AG08395 (cell line): ENCODE results near the gene OR2J3.
"Not testable (repeated sequence)": the region's sequence is repeated elsewhere in the genome, so short reads cannot be mapped to it uniquely, and the experiment has no call there.

Source experiments
- DNase-seq: peaks from one replicate; pipeline ENCODE4 v3.0.0; 2012; ENCODE audit warnings: mixed read lengths, low spot score

The OR2J3 gene

DNA sequence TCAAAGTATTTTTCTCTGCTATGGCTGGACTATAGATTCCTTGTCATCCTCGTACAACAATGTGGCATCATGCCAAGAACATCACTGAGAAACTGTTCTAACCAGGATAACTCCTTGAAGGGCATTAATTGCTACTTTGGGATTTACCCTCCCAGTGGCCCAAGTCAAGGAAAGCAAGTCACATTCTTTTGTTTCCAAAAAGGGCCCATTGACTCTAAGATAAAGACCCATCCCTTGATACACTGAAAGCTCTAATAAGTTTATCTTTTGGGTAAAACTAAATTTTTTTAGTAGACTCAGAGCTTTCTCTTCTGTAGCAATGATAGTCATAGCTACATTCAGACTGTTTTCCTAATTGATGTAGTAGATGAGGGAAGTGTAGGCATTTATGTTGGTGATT, at the start of gene OR2J3:
TSS of gene OR2J3 (plus strand) at position 301 of the 400 bp plus-strand sequence. CDS start 3,833 bp downstream, outside the sequence.
- DNase-seq = no peak

DNA sequence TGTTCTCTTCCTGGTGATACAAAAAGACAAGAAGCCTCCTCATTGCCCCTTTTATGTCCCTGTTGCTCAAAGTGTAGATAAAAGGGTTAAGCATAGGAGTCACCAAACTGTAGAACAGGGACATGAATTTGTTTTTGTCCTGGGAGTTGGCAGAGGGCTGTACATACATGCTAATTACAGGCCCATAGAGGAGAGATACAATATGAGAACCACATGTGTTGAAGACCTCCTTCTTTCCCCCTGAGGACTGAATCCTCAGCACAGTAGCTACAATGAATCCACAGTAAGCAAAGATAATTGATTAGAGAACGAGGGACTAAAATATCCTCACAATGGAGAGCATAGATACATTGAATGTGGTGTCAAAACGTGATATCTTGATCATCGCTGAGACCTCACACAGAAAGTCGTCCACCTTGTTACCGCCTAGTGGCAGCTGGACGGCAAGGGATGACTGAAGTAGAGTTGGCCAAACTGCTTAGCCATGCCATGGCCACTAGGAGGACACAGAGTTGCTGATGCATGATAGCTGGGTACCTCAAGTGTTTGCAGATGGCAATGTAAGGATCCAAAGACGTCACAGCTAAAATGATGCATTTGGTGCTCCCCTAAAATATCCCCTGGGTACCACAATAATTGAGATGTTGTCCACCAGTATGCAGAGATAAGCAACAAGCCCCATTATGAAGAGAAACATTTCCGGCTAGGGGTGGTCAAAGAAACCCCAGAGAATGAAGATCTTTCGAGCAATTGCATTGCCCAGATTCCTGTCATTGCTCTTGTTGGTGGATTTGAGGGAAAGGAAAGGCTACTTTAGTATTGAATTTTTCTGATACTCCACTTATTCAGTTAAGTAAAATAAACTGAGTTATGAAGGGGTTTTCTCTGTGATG, 35.8 kb upstream of the OR2J3 start:
- no peak for DNase-seq

DNA sequence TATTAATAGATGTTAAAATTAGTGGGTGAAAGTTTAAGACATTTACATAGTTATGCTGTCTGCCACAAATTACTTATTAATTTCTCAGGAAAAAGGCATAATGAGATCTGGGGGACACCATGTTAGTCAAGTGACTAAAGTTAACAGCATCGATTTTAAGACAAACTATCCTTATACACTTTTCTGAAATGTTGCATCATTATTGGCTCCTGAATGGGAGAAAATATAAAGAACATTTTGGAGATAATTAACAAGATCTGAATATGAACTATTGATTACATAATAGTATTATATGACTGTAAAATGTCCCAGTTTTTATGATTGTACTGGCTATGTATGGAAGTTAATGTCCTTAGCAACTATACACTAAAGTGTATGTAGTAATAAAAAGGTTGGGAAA, 28.7 kb upstream of the OR2J3 start:
- no peak for DNase-seq

DNA sequence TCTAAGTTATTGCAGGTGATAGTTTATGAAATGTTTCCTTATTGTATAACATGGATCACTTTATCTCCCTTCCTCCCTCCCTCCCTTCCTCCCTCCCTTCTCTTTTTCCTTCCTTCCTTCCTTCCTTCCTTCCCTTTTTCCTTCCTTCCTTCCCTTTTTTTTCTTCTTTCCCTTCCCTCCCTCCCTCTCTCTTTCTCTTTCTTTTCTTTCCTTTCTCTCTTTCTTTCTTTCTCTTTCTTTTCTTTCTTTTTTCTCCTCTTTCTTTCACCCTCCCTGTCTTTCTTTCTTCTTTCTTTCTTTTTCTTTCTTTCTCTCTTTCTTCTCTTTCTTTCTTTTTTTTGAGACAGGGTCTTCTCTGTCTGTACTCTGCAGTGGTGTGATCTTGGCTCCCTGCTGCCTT, 26.5 kb upstream of the OR2J3 start:
- no peak for DNase-seq

DNA sequence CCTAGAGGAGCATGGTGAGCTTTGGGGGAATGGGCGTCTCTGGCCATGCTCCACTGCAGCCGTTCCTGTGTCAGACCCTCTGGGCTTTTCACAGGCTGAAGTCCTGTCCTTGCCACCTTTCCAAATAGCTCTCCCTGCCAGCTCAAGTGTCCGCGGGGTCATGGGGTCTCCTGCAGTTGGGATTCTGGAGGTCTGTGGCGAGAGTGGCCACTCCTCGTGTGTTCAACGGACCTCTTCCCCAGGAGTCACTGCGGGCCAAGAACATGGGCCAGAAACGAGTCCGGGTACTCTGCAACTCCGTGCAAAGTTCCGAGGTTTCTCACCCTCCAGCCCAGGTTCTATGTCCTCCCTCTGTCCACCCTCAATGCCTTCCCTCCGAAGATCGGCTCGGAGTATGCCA, 25.4 kb upstream of the OR2J3 start:
- no peak for DNase-seq

DNA sequence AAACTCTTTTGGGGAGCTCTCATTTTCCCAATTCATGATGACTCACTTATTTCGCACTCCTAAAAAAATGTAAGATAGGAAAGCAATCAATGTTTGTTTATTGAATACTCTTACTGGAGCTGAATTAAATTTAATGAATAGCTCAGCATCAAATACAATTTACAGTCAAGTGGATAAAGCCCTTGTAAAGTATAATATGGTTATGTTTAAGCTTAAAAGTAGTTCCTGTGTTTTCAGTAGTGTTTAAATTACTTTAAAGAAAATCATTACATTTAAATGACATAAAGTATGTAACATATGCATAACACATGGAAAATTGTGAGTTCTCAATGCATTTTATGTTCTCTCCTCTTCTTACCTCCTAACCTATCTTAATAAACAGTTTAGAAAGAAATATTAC, 20.6 kb upstream of the OR2J3 start, which contains the start of gene OR2B3:
TSS of gene OR2B3 (minus strand) at position 101 of the 400 bp plus-strand sequence. CDS start at position 36, 65 bp downstream.
- no peak for DNase-seq

DNA sequence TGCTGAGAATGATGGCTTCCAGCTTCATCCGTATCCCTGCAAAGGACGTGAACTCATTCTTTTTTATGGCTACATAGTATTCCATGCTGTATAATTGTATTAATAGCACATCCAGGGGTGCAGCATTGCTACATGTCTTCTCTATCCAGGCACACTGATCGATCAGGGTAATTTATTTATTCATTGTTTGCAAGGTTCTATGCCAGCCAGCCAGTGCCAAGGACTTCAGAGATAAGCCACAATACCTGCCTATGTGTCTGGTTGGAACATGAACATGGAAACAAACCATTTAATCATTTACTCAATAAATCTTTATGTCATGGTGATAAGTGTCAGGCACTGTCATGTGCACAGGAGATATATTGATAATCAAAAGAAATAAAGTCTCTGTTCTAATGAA, 14.9 kb upstream of the OR2J3 start:
- DNase-seq = no peak

DNA sequence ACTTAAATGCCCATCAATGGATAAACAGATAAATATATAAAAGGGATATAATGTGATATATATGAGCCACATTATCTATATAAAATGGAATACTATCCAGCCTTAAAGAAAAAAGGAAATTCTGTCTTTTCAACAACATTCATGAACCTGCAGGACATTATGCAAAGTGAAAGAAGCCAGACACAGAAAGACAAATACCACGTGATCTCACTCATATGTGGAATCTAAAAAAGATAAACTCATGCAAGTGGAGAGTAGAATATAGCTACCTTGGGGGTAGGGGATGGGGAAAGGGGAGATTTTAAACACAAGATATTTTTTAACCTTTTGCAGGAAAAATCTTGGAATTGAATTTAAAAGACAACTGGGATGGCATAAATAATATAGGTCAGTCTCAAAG, 10.1 kb upstream of the OR2J3 start:
- DNase-seq = no peak

DNA sequence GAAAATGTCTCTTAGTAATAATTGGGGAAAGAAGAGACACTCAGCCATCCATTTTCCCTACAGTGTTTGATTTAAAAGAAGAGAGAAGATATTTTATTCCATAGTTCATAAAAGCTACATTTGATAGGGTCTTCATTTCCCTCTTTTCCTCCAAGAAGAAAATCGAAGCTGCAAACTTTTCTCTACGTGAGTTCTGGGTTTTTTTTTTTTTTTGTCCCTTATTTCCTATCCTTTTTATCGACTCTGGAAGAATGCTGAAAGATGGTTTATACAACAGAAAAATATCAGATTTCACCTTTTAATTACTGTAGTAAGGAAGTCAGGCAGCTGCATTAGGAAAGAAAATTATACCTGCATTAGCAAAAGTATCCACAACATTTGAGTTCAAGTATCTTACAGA, 8.7 kb upstream of the OR2J3 start, which contains the start of gene OR2J1:
TSS of gene OR2J1 (plus strand) at position 301 of the 400 bp plus-strand sequence. CDS start 1,453 bp downstream, outside the sequence.
- DNase-seq = no peak

DNA sequence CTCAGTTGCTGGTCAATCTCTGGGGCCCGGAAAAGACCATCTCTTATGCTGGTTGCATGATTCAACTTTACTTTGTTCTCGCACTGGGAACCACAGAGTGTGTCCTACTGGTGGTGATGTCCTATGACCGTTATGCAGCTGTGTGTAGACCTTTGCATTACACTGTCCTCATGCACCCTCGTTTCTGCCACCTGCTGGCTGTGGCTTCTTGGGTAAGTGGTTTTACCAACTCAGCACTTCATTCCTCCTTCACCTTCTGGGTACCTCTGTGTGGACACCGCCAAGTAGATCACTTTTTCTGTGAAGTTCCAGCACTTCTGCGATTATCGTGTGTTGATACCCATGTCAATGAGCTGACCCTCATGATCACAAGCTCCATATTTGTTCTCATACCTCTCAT, 4.3 kb downstream of the OR2J3 start:
- no peak for DNase-seq

DNA sequence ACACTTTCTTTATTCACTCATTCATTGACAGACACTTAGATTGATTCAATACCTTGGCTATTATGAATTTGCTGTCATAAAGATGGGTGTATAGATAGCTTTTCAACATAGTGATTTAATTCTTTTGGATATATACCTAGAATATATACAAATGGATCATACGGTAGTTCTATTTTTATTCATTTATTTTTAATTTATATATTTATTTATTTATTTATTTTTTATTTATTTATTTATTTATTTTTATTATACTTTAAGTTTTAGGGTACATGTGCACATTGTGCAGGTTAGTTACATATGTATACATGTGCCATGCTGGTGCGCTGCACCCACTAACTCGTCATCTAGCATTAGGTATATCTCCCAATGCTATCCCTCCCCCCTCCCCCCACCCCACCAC, 7.1 kb downstream of the OR2J3 start:
- not testable (repeated sequence) for DNase-seq

DNA sequence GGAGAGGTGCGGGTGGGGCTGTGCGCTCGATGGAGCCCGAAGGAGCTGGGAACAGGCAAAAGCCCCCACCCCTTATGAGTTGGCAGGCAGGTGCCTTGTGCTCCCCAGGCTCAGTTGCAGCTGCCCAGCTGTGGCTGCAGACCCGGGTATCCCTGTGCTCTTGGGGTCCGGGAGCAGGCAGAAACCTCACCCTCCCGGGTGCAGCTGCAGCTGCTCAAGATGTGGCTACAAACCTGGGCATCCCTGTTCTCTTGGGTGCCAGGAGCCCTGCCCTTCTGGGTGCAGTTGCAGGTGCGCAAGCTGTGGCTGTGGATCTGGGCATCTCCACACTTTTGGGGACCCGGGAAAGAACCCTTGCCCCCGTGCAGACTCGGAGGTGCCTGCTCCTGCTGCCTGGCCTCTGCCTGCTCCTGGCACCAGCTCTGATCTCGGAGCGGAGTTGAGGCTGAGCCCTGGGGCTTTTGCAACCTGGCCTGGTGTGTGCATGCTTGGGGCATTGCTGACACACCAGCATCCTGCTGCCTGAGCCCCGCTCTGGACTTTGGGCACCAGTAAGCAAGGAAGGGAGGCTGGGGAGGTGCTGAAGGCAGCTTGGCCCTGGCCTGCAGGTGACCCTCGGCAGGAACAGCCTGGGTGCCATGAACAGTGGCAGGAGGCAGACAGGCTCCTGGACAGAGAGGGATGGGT, 21.6 kb downstream of the OR2J3 start:
- no peak for DNase-seq

DNA sequence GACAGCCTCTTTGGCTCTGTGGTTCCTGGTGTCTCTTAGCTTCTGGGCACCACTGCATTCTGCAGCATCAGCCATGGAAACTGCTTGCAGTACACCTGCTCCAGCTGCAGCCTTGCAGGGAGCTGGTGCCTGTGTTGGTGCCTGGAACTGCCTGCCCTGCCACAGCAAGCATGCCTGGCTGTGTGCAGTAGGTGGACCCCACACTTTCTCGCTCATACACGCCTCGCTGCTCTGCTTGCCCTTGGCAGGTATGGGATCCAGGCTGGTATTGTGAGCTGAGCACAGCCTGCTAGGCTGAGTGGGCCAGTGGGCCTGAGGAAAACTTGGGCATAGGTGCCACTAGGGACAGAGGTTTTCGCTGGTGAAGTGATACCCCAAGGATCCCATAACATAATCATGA, 22.8 kb downstream of the OR2J3 start:
- no peak for DNase-seq

DNA sequence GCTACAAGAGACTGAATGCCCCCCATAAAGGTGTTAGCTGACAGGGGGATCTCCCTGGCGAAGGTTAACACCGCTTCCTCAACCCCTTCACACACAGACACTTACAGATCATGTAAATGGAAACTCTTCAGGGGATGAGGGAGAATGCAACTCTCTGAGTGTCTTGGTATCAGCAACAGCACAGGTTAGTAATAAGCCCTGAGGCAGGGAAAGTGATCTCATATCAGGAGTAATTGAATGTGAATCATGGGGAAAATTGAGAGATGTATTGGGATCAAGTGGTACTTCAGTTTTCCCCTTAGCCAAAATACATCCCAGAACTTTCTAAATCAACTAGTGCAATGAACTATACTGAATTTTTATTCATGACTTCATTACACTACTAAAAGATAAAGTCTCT, 23.8 kb downstream of the OR2J3 start:
- DNase-seq = no peak

DNA sequence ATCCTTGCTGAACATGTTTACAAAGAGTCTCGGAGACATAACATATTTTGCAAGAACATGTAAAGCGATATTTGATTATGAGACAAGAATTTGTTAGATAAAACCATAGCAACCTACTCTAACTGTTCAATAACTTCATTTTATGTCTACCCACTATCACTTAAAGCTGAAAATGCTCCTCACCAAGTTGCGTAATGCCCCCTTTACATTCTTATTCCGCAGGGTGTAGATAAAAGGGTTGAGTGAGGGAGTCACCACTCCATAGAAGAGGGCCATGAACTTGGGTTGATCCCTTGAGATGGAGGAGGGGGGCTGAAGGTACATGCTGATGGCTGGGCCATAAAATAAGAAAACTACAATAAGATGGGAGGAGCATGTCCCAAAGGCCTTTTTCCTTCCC, 29.9 kb downstream of the OR2J3 start:
- DNase-seq = no peak

DNA sequence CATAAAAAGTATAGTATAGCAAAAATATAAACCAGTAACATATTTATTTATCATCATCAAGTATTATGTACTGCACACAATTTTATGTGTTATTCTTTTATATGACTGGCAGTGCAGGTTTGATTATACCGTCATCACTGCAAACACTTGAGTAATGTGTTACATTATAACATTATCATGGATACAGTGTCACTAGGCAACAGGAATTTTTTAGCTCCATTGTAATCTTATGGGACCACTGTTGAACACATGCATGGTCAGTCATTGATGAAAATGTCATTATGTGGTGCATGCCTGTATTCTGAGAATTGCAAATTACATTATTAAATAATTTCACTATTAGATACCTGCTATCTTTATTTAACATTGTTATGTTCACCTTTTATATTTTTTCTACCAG, 33.7 kb downstream of the OR2J3 start:
- no peak for DNase-seq

DNA sequence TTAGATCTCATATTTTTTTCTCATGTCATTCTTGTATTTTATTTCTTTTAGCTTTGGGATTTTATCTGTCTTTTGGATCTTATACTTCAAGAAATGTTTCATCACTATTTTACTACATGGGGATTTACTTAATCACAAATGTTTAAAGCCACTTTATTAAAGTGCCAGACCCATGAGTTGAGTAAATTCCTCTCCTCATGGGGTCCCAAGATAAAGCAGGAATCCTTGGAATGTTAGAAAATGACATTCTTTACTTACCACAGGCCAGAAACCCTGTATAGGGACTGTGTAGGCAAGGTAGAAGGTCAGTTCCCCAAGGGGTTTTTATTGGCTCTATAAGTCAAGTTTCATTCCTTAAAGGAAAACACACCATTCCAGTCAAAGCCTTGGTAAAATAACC, 34.5 kb downstream of the OR2J3 start:
- DNase-seq = no peak

DNA sequence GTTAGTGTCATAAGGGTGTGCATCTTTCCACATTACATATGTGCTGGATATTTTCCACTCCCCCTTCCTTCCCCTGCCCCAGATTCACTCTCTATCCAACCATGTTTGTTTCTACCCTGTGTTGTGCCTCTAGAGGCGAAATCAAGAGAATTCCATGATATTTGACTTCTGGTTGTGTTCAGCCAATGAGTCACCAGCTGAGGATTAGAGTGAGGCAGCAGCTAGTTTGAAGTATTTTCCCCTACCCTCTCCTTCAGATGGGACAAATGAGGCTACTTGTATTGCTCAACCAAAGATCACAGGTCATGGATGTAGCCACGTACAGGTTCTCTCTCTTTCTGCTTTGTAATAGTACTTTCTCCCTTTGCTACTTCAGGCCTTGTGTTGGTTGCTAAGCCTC, 38.3 kb downstream of the OR2J3 start:
- DNase-seq = no peak

DNA sequence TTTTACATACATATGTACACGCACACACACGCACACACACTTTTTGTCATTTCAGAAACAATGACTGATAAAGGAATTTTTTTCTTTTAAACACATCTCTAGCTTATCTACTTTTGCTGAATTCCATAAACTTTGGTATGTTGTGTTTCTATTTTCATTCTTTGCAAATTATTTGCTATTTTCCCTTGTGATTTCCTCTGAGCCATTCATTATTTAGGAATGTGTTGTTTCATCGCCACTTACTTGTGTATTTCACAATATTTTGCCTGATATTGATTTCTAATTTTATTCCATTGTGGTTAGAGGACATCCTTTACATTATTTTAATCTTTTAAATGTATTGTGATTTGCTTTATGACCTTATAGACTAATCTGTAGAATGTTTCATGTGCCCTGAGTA, 39.2 kb downstream of the OR2J3 start:
- no peak for DNase-seq

DNA sequence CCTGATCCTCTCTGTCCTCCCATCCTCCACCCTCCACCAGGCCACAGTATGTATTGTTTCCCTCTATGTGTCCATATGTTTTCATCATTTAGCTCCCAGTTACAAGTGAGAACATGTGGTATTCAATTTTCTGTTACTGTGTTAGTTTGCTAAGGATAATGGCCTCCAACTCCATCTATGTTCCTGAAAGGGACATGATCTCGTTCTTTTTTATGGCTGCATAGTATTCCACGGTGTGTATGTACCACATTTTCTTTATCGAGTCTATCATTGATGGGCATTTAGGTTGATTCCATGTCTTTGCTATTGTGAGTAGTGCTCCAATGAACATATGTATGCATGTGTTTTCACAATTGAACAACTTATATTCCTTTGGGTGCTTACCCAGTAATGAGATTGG, 41.6 kb downstream of the OR2J3 start:
- not testable (repeated sequence) for DNase-seq

DNA sequence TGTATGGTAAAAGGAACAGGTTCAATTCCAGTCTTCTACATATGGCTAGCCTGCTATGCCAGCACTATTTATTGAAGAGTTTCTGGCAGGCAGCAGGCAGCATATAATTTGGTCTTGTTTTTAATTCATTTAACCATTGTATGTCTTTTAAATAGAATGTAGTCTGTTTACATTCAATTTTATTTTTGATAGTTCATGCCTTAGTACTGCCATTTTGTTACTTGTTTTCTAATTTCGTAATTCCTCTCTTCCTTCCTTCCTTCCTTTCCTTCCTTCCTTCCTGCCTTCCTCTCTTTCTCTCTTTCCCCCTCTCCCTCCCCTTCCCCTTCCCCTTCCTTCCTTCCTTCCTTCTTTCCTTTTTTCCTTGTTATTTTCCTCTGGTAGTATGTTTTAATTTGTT, 45.2 kb downstream of the OR2J3 start:
- DNase-seq = no peak

DNA sequence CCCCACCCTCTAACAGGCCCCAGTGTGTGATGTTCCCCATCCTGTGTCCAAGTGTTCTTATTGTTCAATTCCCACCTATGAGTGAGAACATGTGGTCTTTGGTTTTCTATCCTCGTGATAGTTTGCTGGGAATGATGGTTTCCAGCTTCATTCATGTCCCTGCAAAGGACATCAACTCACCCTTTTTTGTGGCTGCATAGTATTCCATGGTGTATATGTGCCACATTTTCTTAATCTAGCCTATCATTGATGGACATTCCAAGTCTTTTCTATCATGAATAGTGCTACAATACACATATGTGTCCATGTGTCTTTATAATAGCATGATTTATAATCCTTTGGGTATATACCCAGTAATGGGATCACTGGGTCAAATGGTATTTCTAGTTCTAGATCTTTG, 47.3 kb downstream of the OR2J3 start:
- not testable (repeated sequence) for DNase-seq

DNA sequence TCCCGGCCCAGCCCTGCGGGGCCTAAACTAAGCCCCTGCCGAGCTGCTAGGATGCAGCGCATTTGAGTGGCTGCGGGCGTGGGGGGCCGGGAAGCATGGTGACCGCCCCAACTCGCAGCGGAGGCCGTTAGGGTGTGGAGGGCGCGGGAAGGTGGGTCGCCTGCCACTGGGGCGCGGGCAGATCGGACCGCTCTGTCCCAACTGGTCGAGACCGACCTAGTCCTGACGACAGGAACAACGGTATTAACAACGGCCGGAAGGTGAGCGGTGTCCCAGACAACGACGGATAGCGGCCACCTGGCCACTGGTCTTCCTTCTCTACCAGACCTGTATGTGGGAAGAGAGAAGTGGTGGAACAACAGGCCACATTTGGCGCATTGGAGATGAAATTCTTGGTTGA, 52.1 kb downstream of the OR2J3 start:
- not testable (repeated sequence) for DNase-seq
